ENCODE data around the gene DHRS4L2.
"Not testable (repeated sequence)": the region's sequence is repeated elsewhere in the genome, so short reads cannot be mapped to it uniquely, and the experiment has no call there.

DNA sequence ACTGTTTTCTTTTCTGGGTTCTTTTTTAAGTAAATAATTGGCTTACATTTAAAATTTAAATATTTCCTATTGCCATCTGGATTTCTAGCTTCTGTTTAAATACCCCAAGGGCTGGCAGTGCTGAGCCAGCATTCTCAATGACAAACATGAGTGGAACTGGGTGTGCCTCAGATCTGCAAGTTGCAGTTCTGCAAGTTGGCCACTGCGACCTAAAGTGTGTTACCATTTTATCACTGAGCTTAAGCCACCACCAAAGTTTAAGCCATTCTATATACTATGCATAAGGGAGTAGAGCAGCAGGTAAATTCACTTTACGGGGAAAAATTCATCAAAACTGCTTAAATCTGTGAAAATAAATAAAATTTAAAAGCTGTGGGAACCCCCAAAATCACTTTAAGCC, 11.5 kb upstream of the DHRS4L2 start:
- peak in 1 of 2 donors; percentile 25 for TF ChIP-seq CTCF (conservative IDR thresholded peaks at IDR 0.05 in 1 of 2, IDR thresholded peaks at IDR 0.05 in 1 of 2; ENCODE audit: extremely low read depth in 1 of 2, insufficient read depth in 1 of 2, low read depth in 1 of 2, low read length in 2 of 2)
- TF ChIP-seq EZH2 (IDR thresholded peaks at IDR 0.05; ENCODE audit: borderline replicate concordance, low read length) = not testable (repeated sequence)

Measured in mammary epithelial cell (primary cell).